GM12873 (cell line): ENCODE data around the gene SALL4.

Experiments used
- TF ChIP-seq, protein P1 (sequence below): IDR thresholded peaks from 2 replicates; pipeline ENCODE4 v1.5.1; 2012; ENCODE audit warnings: low read depth, mild to moderate bottlenecking, moderate library complexity, low read length, control low read depth; ENCODE audit not compliant: insufficient read depth; ENCODE audit errors: missing control alignments

Gene SALL4

DNA sequence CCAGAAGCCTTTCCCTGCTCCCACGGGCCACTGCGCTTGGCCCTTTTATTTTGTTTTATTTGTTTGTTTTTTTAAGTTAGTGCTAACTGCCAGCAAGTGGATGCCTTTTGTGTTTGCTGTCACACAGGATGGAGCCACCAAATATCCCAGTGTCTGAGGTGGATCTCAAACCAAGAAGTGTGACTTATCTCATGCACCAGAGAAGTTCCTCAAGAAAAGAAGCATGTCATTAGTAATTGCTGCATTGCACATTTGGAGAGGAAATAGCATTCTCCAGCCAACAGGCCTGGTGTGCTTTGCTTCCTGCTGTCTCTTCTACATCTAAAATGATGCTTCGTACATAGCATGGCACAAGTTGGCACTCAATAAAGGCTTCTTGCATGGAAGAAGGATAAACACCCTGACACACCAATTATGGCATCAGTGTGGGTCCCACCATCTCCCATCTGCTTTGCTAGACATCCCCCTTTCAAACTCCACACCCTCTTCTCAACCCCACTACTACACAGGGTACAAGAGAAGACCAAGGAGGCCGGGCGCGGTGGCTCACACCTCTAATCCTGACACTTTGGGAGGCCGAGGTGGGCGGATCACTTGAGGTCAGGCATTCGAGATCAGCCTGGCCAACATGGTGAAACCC, 32.2 kb downstream of the SALL4 start:
- TF ChIP-seq, protein P1, sequence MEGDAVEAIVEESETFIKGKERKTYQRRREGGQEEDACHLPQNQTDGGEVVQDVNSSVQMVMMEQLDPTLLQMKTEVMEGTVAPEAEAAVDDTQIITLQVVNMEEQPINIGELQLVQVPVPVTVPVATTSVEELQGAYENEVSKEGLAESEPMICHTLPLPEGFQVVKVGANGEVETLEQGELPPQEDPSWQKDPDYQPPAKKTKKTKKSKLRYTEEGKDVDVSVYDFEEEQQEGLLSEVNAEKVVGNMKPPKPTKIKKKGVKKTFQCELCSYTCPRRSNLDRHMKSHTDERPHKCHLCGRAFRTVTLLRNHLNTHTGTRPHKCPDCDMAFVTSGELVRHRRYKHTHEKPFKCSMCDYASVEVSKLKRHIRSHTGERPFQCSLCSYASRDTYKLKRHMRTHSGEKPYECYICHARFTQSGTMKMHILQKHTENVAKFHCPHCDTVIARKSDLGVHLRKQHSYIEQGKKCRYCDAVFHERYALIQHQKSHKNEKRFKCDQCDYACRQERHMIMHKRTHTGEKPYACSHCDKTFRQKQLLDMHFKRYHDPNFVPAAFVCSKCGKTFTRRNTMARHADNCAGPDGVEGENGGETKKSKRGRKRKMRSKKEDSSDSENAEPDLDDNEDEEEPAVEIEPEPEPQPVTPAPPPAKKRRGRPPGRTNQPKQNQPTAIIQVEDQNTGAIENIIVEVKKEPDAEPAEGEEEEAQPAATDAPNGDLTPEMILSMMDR: no peak

DNA sequence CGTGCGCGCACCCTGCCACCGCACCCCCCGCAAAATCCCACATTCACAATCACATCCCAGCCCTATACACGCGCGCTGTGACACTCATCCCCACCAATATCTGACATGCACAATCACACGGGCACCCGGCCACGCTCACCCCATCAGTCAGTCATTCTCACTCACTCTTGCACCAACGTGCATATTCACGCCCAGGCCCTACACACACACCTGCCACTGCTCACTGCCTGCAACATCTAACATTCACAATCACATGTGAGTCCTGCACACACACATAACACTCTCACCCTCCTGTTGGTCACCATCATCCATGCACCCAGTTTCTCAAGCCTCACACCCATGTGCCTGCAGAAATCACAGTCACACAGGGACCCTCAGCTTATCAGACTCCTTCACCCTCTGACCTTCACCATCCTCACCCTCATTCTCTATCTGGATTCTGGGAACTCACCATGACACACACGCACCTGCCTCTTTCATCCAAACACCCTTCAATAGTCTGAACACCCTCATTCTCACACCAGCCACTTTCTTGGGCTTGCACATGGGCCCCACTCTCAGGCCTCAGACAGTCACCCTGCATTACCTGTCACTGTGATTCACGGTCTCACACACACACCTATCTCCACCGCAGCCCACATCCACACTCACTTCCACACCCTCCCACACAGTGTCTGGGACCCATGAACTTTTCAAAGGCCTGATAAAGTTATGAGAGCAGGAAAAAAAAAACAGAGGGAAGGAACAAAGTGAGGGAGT, 33.4 kb downstream of the SALL4 start:
- TF ChIP-seq, protein P1: no peak

DNA sequence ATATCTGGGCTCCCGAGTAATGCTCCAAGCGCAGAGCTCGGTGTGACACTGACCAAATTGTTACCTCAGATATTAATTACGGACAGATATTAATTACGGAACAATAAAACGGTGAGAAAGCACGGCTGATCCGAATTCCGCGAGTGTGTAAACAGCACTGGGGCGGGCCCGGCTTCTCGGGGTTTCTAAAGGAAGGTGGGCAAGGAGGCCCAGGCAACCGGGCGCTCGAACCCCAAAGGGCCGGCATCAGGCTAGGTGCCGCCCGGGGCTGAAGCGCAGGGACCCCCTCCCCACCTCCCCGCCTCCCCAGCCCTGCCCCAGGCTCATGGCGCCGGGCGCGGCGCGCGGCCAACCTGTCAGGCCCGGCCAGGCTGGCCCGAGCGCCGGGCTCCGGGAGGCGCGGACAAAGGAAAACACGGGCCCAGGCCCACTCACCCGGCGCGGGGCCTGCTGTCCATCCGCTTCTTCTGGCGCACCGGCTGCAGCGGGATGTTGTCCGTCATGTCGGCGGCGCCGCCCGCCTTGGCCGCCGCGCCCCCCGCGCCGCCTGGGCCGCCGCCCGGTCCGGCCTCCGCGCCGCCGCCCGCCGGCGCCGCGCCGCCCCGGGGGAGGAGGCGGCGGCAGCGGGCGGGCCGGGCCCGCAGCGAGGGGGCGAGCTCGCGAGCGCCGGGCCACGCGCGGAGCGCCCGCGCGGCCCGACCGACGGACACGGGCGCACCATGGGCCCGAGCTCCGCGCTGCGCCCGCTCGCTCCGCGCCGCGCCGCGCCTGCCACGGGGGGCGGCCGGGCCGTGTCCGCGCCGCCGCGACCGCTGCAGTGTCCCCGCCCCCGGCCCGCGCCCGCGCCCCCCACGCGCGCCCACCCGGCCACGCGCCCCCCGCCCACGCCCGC, 34.2 kb downstream of the SALL4 start, which contains the start of gene ATP9A:
ATP9A (minus strand) TSS at position 524 of the 892 bp plus-strand sequence; CDS start at position 503, 21 bp downstream.
- TF ChIP-seq, protein P1: no peak

DNA sequence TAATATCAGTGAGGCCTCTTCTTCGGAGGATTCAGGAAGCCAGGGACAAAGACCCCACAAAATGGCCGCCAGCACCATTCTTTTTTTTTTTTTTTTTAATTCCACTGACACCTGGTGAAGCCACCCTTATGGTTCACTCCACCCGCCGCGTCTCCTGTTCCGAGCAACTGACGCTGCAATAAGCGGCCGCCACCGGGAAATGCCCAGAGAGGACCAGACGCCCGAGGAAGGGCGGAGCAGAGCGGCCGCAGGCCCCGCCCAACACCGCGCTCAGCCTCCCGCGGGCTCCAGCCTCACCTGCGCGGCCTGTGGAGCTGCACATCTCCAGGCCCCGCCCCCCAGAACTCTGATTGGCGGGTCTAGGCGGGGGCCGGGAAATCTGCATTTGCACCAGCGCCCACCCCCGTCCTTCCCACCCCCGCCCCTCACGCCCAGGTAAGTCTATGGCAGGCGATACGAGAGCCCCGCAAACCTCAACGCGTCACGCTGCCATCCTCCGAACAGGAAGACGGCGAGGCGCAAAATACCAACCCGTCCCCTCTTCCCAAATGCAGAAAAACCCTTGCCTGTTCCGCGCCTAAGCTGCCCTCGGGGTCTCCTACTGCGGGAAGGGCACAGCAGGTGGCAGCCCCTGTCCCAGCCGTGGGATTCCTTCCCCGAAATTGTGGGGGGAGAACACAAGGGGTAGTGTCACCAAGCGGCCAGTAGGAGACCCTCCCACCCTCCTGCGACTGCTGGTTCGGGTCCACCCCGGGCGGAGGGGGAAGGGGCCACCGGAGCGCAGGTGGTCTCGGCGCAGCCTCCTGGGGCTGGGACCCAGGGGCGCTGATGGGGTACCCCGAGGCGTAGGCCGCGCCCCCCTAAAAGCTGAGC, 35.1 kb downstream of the SALL4 start:
- TF ChIP-seq, protein P1: peak; percentile 23

DNA sequence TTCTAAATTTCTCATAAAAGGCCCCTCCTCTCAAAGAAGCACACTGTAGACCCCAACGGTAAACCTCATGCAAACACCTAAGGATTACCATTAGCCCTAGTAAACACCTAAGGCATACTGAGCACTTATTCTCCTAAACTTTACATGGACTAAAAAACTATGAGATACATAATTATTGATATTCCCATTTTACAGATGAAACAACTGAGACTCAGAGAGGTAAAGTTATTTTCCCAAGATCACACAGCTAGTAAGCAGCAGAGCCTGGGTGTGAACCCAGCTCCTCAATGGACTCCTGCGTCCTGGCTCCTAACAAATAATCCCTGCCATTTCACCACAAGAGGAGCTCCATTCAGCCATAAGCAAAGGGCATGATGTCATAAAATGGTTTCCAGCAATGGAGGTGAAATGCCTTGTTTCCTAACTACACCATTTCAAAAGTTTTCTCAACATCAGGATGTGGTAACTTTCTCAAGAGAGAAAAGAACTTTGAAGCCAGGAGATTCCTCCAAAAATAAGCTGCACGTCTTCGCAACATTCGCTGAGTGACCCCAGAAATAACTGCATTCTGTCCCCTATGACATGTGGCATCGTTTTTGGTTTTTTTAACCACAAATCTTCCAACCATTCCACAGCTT, 38.2 kb downstream of the SALL4 start:
- TF ChIP-seq, protein P1: no peak

DNA sequence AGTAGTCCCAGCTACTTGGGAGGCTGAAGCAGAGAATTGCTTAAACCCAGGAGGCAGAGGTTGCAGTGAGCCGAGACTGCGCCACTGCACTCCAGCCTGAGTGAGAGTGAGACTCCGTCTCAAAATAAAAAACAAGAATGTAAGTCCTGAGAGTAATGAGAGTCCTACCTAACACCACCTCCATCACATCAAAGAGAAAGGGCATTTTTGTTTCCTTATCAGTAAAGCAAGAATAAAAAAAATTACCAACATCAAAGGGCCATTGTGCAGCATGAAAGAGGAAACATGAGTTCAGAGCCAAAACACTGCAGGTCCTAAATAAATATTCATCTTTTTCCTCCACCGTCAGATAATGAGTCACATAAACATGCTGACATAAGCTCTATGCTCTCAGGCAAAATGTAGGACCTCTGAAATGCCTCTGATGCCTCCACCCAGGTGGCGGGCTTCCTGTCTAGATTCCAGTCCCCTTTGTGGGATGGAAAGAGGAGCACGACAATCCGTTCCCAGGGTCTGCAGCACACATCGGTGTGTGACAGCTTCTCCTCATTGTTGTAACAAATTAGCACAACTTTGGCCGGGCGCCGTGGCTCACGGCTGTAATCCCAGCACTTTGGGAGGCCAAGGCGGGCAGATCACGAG, 41.3 kb downstream of the SALL4 start:
- TF ChIP-seq, protein P1: no peak
